ENCODE data around the gene KHNYN.
"Not testable (repeated sequence)": the region's sequence is repeated elsewhere in the genome, so short reads cannot be mapped to it uniquely, and the experiment has no call there.

The KHNYN gene

GRCh38 chr14:24441904-24442239 lies 12.1 kb downstream of the KHNYN start:
- in situ Hi-C loops (cut with MboI; ENCODE audit: low sequenced_read_pairs, unreplicated experiment), result no loop called here
- no peak for TF ChIP-seq CTCF (IDR thresholded peaks at IDR 0.05; ENCODE audit: borderline replicate concordance, control extremely low read depth, extremely low read depth, insufficient read depth, missing control alignments)
- no peak for DNase-seq (ENCODE audit: low spot score)

- in situ Hi-C loops (cut with MboI; ENCODE audit: low sequenced_read_pairs, unreplicated experiment), result no loop called here
Observed at GRCh38 chr14:24442240-24443052, 12.7 kb downstream of the KHNYN start, which contains the start of gene SDR39U1. TSS of gene SDR39U1 (minus strand) at chr14:24442776. CDS start at chr14:24442769, 7 bp downstream.

GRCh38 chr14:24443053-24443665 lies 13.4 kb downstream of the KHNYN start:
- DNase-seq (ENCODE audit: low spot score), result peak; percentile 16
- no peak for TF ChIP-seq CTCF (IDR thresholded peaks at IDR 0.05; ENCODE audit: borderline replicate concordance, control extremely low read depth, extremely low read depth, insufficient read depth, missing control alignments)
- in situ Hi-C loops (cut with MboI; ENCODE audit: low sequenced_read_pairs, unreplicated experiment), result no loop called here

More at GRCh38 chr14:24442240-24443052, 12.7 kb downstream of the KHNYN start, which contains the start of gene SDR39U1:
- DNase-seq (ENCODE audit: low spot score), result peak; percentile 95
- TF ChIP-seq CTCF (IDR thresholded peaks at IDR 0.05; ENCODE audit: borderline replicate concordance, control extremely low read depth, extremely low read depth, insufficient read depth, missing control alignments), result no peak

- in situ Hi-C loops (cut with MboI; ENCODE audit: low sequenced_read_pairs, unreplicated experiment); DNase-seq (ENCODE audit: low spot score): not testable (repeated sequence)
Observed at GRCh38 chr14:24450828-24451227, 21.1 kb downstream of the KHNYN start.

- in situ Hi-C loops (cut with MboI; ENCODE audit: low sequenced_read_pairs, unreplicated experiment), result no loop called here
- no peak for DNase-seq (ENCODE audit: low spot score)
- TF ChIP-seq CTCF (IDR thresholded peaks at IDR 0.05; ENCODE audit: borderline replicate concordance, control extremely low read depth, extremely low read depth, insufficient read depth, missing control alignments), result no peak
Observed at GRCh38 chr14:24456980-24457379, 27.2 kb downstream of the KHNYN start.

GRCh38 chr14:24458736-24459135 lies 29.0 kb downstream of the KHNYN start:
- in situ Hi-C loops (cut with MboI; ENCODE audit: low sequenced_read_pairs, unreplicated experiment), result no loop called here
- DNase-seq (ENCODE audit: low spot score), result no peak
- TF ChIP-seq CTCF (IDR thresholded peaks at IDR 0.05; ENCODE audit: borderline replicate concordance, control extremely low read depth, extremely low read depth, insufficient read depth, missing control alignments), result no peak

- TF ChIP-seq CTCF (IDR thresholded peaks at IDR 0.05; ENCODE audit: borderline replicate concordance, control extremely low read depth, extremely low read depth, insufficient read depth, missing control alignments), result no peak
- in situ Hi-C loops (cut with MboI; ENCODE audit: low sequenced_read_pairs, unreplicated experiment), result no loop called here
- no peak for DNase-seq (ENCODE audit: low spot score)
Observed at GRCh38 chr14:24459331-24459730, 29.6 kb downstream of the KHNYN start.
